GM19193 (cell line): ENCODE results near the gene BECN2.

ENCODE experiments used
- POLR2A ChIP-seq: IDR thresholded peaks from 4 replicates; pipeline ENCODE4 v1.6.1; 2011; ENCODE audit not compliant: insufficient read depth, insufficient read length; ENCODE audit errors: extremely low read depth

BECN2 gene

GRCh38 chr1:242002072-242002471 is 44.5 kb downstream of the BECN2 start:
- no peak for TF ChIP-seq POLR2A

GRCh38 chr1:242002510-242002909 is 44.9 kb downstream of the BECN2 start:
- no peak for TF ChIP-seq POLR2A

- TF ChIP-seq POLR2A = no peak
Measured at GRCh38 chr1:242004751-242005495, 47.4 kb downstream of the BECN2 start.

- TF ChIP-seq POLR2A = no peak
Measured at GRCh38 chr1:242005866-242006535, 48.4 kb downstream of the BECN2 start.

- no peak for TF ChIP-seq POLR2A
Measured at GRCh38 chr1:242006976-242007375, 49.4 kb downstream of the BECN2 start.
